Measurements from ENCODE around the gene AZGP1.
"Not testable (repeated sequence)": the region's sequence is repeated elsewhere in the genome, so short reads cannot be mapped to it uniquely, and the experiment has no call there.

AZGP1 gene

GRCh38 chr7:99975782-99976521 is at the start of gene AZGP1:
AZGP1 (minus strand) TSS chr7:99976031; CDS start chr7:99976020, 11 bp downstream.
- DNase-seq, result no peak

GRCh38 chr7:100024020-100024619 is 48.3 kb upstream of the AZGP1 start:
- no peak for DNase-seq

- no peak for DNase-seq
These were observed 47.7 kb upstream of the AZGP1 start for GRCh38 chr7:100023526-100023925.

GRCh38 chr7:100022621-100023020 is 46.8 kb upstream of the AZGP1 start:
- no peak for DNase-seq

- DNase-seq, result no peak
These were observed 45.5 kb upstream of the AZGP1 start for GRCh38 chr7:100021297-100021696.

- DNase-seq, result no peak
These were observed 44.1 kb upstream of the AZGP1 start for GRCh38 chr7:100019908-100020307.

GRCh38 chr7:100017875-100018274 is 42.0 kb upstream of the AZGP1 start:
- no peak for DNase-seq

GRCh38 chr7:100017300-100017699 is 41.5 kb upstream of the AZGP1 start:
- DNase-seq, result no peak

- DNase-seq, result no peak
These were observed 40.5 kb upstream of the AZGP1 start for GRCh38 chr7:100016215-100016901.

GRCh38 chr7:100015232-100016214 is 39.7 kb upstream of the AZGP1 start, which contains the start of gene ZKSCAN1:
ZKSCAN1 (plus strand) TSS chr7:100015596; CDS start chr7:100023507, 7,911 bp downstream.
- DNase-seq, result peak; percentile 75

GRCh38 chr7:100013328-100013676 is 37.5 kb upstream of the AZGP1 start:
- DNase-seq, result no peak

- not testable (repeated sequence) for DNase-seq
These were observed 36.8 kb upstream of the AZGP1 start for GRCh38 chr7:100012385-100013327.

GRCh38 chr7:100011516-100011915 is 35.7 kb upstream of the AZGP1 start:
- DNase-seq, result no peak

GRCh38 chr7:100010901-100011300 is 35.1 kb upstream of the AZGP1 start:
- no peak for DNase-seq

- DNase-seq, result not testable (repeated sequence)
These were observed 34.1 kb upstream of the AZGP1 start for GRCh38 chr7:100009952-100010351.

- DNase-seq, result no peak
These were observed 32.7 kb upstream of the AZGP1 start for GRCh38 chr7:100008525-100008924.

GRCh38 chr7:100007887-100008286 is 32.1 kb upstream of the AZGP1 start:
- no peak for DNase-seq

GRCh38 chr7:100003711-100004661 is 28.2 kb upstream of the AZGP1 start:
- no peak for DNase-seq

- no peak for DNase-seq
These were observed 24.4 kb upstream of the AZGP1 start for GRCh38 chr7:100000239-100000638.

- peak; percentile 65 for DNase-seq
These were observed 21.8 kb upstream of the AZGP1 start for GRCh38 chr7:99997545-99998137.

Data from activated effector memory CD4-positive, alpha-beta T cell treated with Interleukin-2 at 50 U/mL for 16 hours (primary cell).